Transverse colon (tissue), 4 donors: ENCODE data around the gene PDZD2. TPM values are rescaled to one million over a fixed set of nuclear protein-coding genes. Genes with fewer than 3 reads are reported as not detected.
"Not testable (repeated sequence)": the region's sequence is repeated elsewhere in the genome, so short reads cannot be mapped to it uniquely, and the experiment has no call there.

Experiments used
- DNase-seq: peaks from one replicate; pipeline ENCODE4 v3.0.0-alpha.2; 2019
- H3K27ac ChIP-seq, 4 donors: fragments of 200-600 bp; sonication (generic); 2 replicates each; pipeline ENCODE4 v1.5.1; 2016 to 2018; ENCODE audit warnings: inconsistent platforms in 4 of 4
- H3K27me3 ChIP-seq: fragments of 200-600 bp; sonication (generic); 2 replicates; pipeline ENCODE4 v1.5.1; 2017; ENCODE audit warnings: inconsistent platforms
- H3K36me3 ChIP-seq, 4 donors: fragments of 200-600 bp; sonication (generic); 2 replicates each; pipeline ENCODE4 v1.5.1; 2017 to 2019; ENCODE audit warnings: inconsistent platforms in 4 of 4
- H3K4me1 ChIP-seq, 4 donors: fragments of 200-600 bp; sonication (generic); 2 replicates each; pipeline ENCODE4 v1.5.1; 2017 to 2020; ENCODE audit warnings: inconsistent platforms in 4 of 4
- H3K4me3 ChIP-seq, 4 donors: fragments of 200-600 bp; sonication (generic); 1 replicate in 1 of 4; 2 replicates in 3 of 4; pipeline versions ENCODE4 v1.5.1 to v1.6.1; 2017 to 2019; ENCODE audit warnings: inconsistent platforms in 4 of 4
- H3K9me3 ChIP-seq, 2 donors: fragments of 200-600 bp; sonication (generic); 2 replicates each; pipeline ENCODE4 v1.5.1; 2017 to 2019; ENCODE audit warnings: inconsistent platforms in 2 of 2
- CTCF ChIP-seq, 5 experiments: fragments of 200-600 bp in 3 of 5; fragments of 450-650 bp in 2 of 5; sonication (generic) in 3 of 5; IDR thresholded peaks; 1 replicate in 2 of 5; 2 replicates in 3 of 5; pipeline ENCODE4 v1.5.1; 2016 to 2017; ENCODE audit warnings: antibody characterized with exemption in 5 of 5, inconsistent platforms in 3 of 5, mild to moderate bottlenecking in 2 of 5, moderate library complexity in 1 of 5
- EP300 ChIP-seq: sonication (generic); formaldehyde crosslinking; IDR thresholded peaks from one replicate; pipeline ENCODE4 v1.6.1; 2017; ENCODE audit warnings: antibody characterized with exemption, low read depth
- POLR2A ChIP-seq: fragments of 450-650 bp; IDR thresholded peaks from one replicate; pipeline ENCODE4 v1.6.1; 2016; ENCODE audit warnings: antibody characterized with exemption, mild to moderate bottlenecking, moderate library complexity
- POLR2AphosphoS5 ChIP-seq, 3 donors: sonication (generic); formaldehyde crosslinking; IDR thresholded peaks; one replicate each; pipeline ENCODE4 v1.6.1; 2016; ENCODE audit warnings: antibody characterized with exemption in 3 of 3
- WGBS, 2 donors: methylation state at CpG; one replicate each; pipeline ENCODE4 v1.1.5; 2018; ENCODE audit warnings: low coverage in 1 of 2; 5-methylcytosine and 5-hydroxymethylcytosine counted together
- in situ Hi-C, 4 donors: fragments of 200-750 bp; cut with MboI; loops; one replicate each; pipeline versions ENCODE4 v1.15.0 to v1.15.1; 2017; ENCODE audit warnings: low sequenced_read_pairs in 3 of 4, low pct_ligation_motif_present in 1 of 4, low pct_unique_long_range_greater_than_20kb in 1 of 4
- intact Hi-C: fragments of 100-400 bp; cut with DNase I; formaldehyde crosslinking; loops from one replicate; pipeline ENCODE4 v1.15.1; 2023; ENCODE audit warnings: low total_unique reads
- total RNA-seq, 4 donors: library from RNA; depleted of rRNA; stranded (reverse); fragments of >200 nt; gene quantifications; one replicate each; pipeline ENCODE4 v1.1.0, GENCODE V29; 2016

The PDZD2 gene
- total RNA-seq, 4 donors from 2014 or later, result 2.0 to 3.7 (median 2.8) TPM

GRCh38 chr5:31726952-31727351 lies 88.0 kb downstream of the PDZD2 start:
- no peaks in the 10 kb centered on the region for H3K36me3 ChIP-seq
- in situ Hi-C loops (no loop called here), intact Hi-C loops (no loop called here)
- H3K27ac ChIP-seq, result no peak overlapping the region
- TF ChIP-seq EP300, result no peak
- TF ChIP-seq POLR2AphosphoS5 (IDR thresholded peaks at IDR 0.05), result no peak
- TF ChIP-seq POLR2A, result no peak
- no peak for TF ChIP-seq CTCF (IDR thresholded peaks at IDR 0.05)
- no peaks in the 10 kb centered on the region for H3K4me1 ChIP-seq
- no peaks in the 10 kb centered on the region for H3K9me3 ChIP-seq
- no peak overlapping the region for H3K4me3 ChIP-seq
- no peaks in the 10 kb centered on the region for H3K27me3 ChIP-seq
- no peak for DNase-seq
- 83 to 100% methylated on average over 1 to 7 of the region's 7 CpGs for WGBS, 2 donors

- intact Hi-C loops, result no loop called here
Observed at GRCh38 chr5:31728039-31728438, 89.1 kb downstream of the PDZD2 start.

GRCh38 chr5:31728806-31729205 lies 89.9 kb downstream of the PDZD2 start:
- H3K4me3 ChIP-seq, H3K36me3 ChIP-seq, intact Hi-C loops, H3K27me3 ChIP-seq, in situ Hi-C loops, H3K27ac ChIP-seq, DNase-seq, H3K4me1 ChIP-seq, H3K9me3 ChIP-seq: not testable (repeated sequence)
- WGBS, 2 donors, result 93 to 98% methylated on average over 8 to 10 of the region's 10 CpGs

More at GRCh38 chr5:31728039-31728438, 89.1 kb downstream of the PDZD2 start:
- in situ Hi-C loops, result no loop called here
- Histone ChIP-seq H3K4me1 (no peaks in the 10 kb centered on the region), H3K4me3 (no peak overlapping the region), H3K27ac (no peak overlapping the region), H3K36me3 (no peaks in the 10 kb centered on the region), H3K27me3 (no peaks in the 10 kb centered on the region), H3K9me3 (no peaks in the 10 kb centered on the region)
- no peak for DNase-seq
- TF ChIP-seq CTCF (IDR thresholded peaks at IDR 0.05) (no peak), POLR2AphosphoS5 (IDR thresholded peaks at IDR 0.05) (no peak), EP300 (no peak), POLR2A (no peak)
- 69 to 72% methylated on average over 3 of the region's 3 CpGs for WGBS, 2 donors

- H3K9me3 ChIP-seq, result no peaks in the 10 kb centered on the region
- no peaks in the 10 kb centered on the region for H3K27me3 ChIP-seq
- DNase-seq, result no peak
- no peak overlapping the region for H3K27ac ChIP-seq
- in situ Hi-C loops (no loop called here), intact Hi-C loops (no loop called here)
- TF ChIP-seq EP300 (no peak), POLR2A (no peak), CTCF (IDR thresholded peaks at IDR 0.05) (no peak)
- WGBS, 2 donors, result 78 to 100% methylated on average over 3 of the region's 3 CpGs
- no peaks in the 10 kb centered on the region for H3K4me1 ChIP-seq
- H3K36me3 ChIP-seq, result no peaks in the 10 kb centered on the region
- no peak overlapping the region for H3K4me3 ChIP-seq
Observed at GRCh38 chr5:31730139-31730538, 91.2 kb downstream of the PDZD2 start.

GRCh38 chr5:31731016-31731415 lies 92.1 kb downstream of the PDZD2 start:
- Histone ChIP-seq H3K4me1 (no peaks in the 10 kb centered on the region), H3K4me3 (no peak overlapping the region), H3K36me3 (no peaks in the 10 kb centered on the region), H3K27me3 (no peaks in the 10 kb centered on the region), H3K9me3 (no peaks in the 10 kb centered on the region), H3K27ac (no peak overlapping the region)
- no peak for DNase-seq
- in situ Hi-C loops (no loop called here), intact Hi-C loops (no loop called here)
- 62 to 73% methylated on average over 3 of the region's 3 CpGs for WGBS, 2 donors
- TF ChIP-seq POLR2A, result no peak
- no peak for TF ChIP-seq EP300
- TF ChIP-seq POLR2AphosphoS5 (IDR thresholded peaks at IDR 0.05), result no peak
- no peak for TF ChIP-seq CTCF (IDR thresholded peaks at IDR 0.05)
